Left lung (tissue), 10 donors: ENCODE data around the gene RAB9A. TPM values are rescaled to one million over a fixed set of nuclear protein-coding genes. Genes with fewer than 3 reads are reported as not detected.

Experiments
- ATAC-seq: fragments of 200-7000 bp; cut with Tn5 transposase; one replicate; pipeline ENCODE4 v1.9.1; 2020; ENCODE audit warnings: moderate library complexity
- DNase-seq, 4 donors: peaks; one replicate each; pipeline ENCODE4 v3.0.0-alpha.2; 2013 to 2020
- H3K27ac ChIP-seq, 2 donors: fragments of 200-600 bp; sonication (generic) in 1 of 2; one replicate each; pipeline versions ENCODE4 v1.5.0 to v1.8.0; 2020 to 2021
- H3K27me3 ChIP-seq, 2 donors: fragments of 200-600 bp; sonication (generic) in 1 of 2; one replicate each; pipeline versions ENCODE4 v1.5.0 to v1.8.0; 2020 to 2021
- H3K36me3 ChIP-seq, 2 donors: fragments of 200-600 bp; sonication (generic) in 1 of 2; one replicate each; pipeline versions ENCODE4 v1.5.0 to v1.8.0; 2020 to 2021
- H3K4me1 ChIP-seq, 2 donors: fragments of 200-600 bp; one replicate each; pipeline ENCODE4 v1.8.0; 2021
- H3K4me3 ChIP-seq, 2 donors: fragments of 200-600 bp; sonication (generic) in 1 of 2; one replicate each; pipeline versions ENCODE4 v1.5.0 to v1.8.0; 2020 to 2021; ENCODE audit warnings: mild to moderate bottlenecking in 1 of 2
- H3K9me3 ChIP-seq, 2 donors: fragments of 200-600 bp; sonication (generic) in 1 of 2; one replicate each; pipeline versions ENCODE4 v1.5.0 to v1.8.0; 2020 to 2021
- CTCF ChIP-seq, 2 donors: fragments of 200-600 bp; sonication (generic) in 1 of 2; IDR thresholded peaks; one replicate each; pipeline versions ENCODE4 v1.5.0 to v1.8.0; 2021; ENCODE audit warnings: antibody characterized with exemption in 2 of 2
- intact Hi-C, 2 donors: fragments of 100-400 bp; cut with DNase I; formaldehyde crosslinking; loops; one replicate each; pipeline versions ENCODE4 v1.11.2 to v1.14.2; 2022
- polyA plus RNA-seq, 6 donors: library from polyadenylated mRNA; unstranded; fragments of 120-200 nt; gene quantifications; one replicate each; pipeline ENCODE4 v1.2.1, GENCODE V29; 2013; ENCODE audit not compliant: insufficient read length in 6 of 6
- total RNA-seq, 2 donors: library from RNA; stranded (reverse); fragmentation: NEBNext Ultra II Directional; extraction: Animal tissue kit (Norgen Biotek cat#: 25700); gene quantifications; one replicate each; pipeline ENCODE4 v1.2.1, GENCODE V29; 2021
- donor health status: DM: no; HTN: yes; CAD: no.
- donor health status: DM: no; HTN: no; CAD: no.

Gene RAB9A
- total and polyA plus RNA-seq, 8 donors, result 22.5 to 32.4 (median 24.5) TPM

DNA sequence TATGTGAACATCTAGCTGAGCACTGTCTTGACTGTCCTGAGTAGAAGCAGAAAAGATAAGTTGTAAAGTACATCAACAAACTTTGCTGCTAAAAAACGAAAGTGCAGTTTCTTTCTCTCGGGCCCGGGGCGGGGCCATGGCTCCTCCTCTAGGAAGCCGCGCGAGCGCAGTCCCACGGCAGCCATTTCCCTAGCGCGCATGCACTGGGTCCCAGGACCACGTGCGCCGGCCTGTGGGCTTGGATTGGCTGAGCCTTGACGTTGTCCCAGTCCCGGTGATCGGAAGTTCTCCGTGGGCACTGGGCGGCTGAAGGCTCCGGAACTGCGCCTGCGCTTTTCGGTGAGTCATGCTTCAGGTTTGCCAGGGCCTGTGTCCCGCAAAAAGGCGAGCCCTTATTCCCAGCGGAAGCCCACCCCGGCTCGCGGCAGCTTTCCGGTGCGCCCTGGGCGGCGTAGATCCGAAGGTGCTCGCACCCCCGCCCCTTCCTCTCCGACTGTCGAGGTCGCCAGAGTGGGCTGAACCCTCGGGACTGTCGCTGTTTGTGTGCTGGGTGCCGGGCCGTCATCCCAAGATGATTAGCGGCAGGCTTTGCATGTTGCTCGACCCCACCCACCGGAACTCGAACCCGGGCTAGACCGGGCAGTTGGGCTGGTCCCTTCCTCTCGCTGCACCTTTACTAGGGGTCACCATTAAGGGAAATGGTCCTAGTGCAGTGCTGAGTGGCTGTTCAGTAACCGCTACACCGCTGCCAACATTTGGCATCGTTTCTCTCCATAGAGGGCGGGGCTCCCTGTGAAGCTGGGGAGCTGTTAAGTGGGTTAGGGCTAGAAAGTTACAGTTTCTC, 35.9 kb upstream of the RAB9A start, which contains the start of gene TCEANC:
Gene TCEANC, plus strand, starts transcription at position 292 of the 844 bp plus-strand sequence. CDS start 9,368 bp downstream, outside the sequence.
- intact Hi-C loops, result no loop called here
- ATAC-seq (peak; percentile 98), DNase-seq (peak; percentile 88 to 97 (median 96))
- TF ChIP-seq CTCF (IDR thresholded peaks at IDR 0.05), result no peak
- H3K36me3 ChIP-seq, result no peaks in the 10 kb centered on the region
- H3K27ac ChIP-seq, result peak within 1 kb of the TSS; percentile 84 to 96
- no peaks in the 10 kb centered on the region for H3K4me1 ChIP-seq
- H3K27me3 ChIP-seq, result no peaks in the 10 kb centered on the region
- H3K9me3 ChIP-seq, result no peaks in the 10 kb centered on the region
- H3K4me3 ChIP-seq, result peak within 1 kb of the TSS; percentile 41 to 52

DNA sequence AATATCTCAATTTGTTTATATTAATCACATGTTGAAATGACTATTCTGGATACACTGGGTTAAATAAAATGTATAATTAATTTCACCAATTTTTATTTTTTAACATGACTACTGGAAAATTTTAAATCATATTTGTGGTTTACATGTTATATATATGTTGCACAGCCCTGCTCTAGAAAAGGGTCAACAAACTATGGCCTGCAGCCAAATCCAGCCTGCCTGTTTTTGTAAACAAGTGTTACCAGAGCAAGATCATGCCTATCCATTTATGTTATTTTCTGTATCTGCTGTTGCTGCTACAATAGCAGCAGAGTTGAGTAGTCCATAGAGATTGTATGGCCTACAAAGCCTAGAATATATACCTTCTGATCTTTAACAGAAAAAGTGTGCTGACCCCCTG, 34.8 kb upstream of the RAB9A start:
- Histone ChIP-seq H3K36me3 (no peaks in the 10 kb centered on the region), H3K27ac (peak overlapping the region; percentile 84 to 96), H3K4me1 (peaks cover 0 to 2% of the 10 kb centered on the region in 2 donors), H3K9me3 (no peaks in the 10 kb centered on the region), H3K27me3 (no peaks in the 10 kb centered on the region), H3K4me3 (peak overlapping the region in 1 of 2 donors; percentile 52)
- intact Hi-C loops, result no loop called here
- TF ChIP-seq CTCF (IDR thresholded peaks at IDR 0.05), result no peak
- no peak for DNase-seq
- ATAC-seq, result no peak

DNA sequence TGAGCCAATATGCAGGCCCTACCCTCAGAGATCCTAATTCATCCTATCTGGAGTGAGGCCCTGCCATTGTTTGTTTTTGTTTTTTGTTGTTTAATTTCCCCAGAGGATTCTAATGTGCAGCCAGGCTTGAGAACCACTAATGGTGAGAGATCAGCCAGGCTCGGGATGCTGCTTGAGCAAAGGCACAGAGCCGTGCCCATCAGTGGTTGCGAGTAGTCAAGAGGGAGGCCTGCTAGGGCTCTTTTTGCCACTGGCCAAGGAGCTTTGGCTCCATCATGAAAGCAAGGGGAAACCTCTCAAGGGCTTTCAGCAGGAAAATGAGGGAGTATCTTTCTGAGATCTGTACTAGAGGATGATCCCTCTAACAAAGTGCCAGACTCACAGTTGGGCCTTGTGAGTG, 33.3 kb upstream of the RAB9A start:
- no peak for TF ChIP-seq CTCF (IDR thresholded peaks at IDR 0.05)
- Histone ChIP-seq H3K9me3 (no peaks in the 10 kb centered on the region), H3K36me3 (no peaks in the 10 kb centered on the region), H3K27me3 (no peaks in the 10 kb centered on the region), H3K27ac (no peak overlapping the region), H3K4me3 (no peak overlapping the region), H3K4me1 (peaks cover 0 to 4% of the 10 kb centered on the region in 2 donors)
- no peak for ATAC-seq
- intact Hi-C loops, result loop anchor here in 1 of 2 donors (5.0 kb wide), 1 partner anchor 377 kb away; no protein-coding TSS in a partner anchor
- no peak for DNase-seq

DNA sequence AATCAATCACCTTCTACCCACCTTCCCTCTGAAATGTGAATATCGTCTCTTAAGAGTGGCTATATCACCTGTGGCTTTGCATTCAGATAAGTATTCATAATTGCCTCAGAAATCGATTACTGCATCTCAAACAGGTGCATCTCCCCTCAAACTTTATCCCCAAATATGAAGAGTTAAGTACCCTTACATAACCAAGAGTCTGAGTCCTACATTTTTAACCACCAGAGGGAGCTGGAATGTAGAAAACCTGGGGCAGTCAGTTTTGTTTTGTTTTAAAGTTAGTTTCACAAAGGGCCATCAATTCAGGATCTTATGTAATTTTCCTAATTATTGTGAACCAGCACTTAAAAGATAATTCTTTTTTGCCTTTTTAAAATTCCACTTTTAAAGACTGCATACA, 30.3 kb upstream of the RAB9A start:
- peak; percentile 74 for ATAC-seq
- intact Hi-C loops, result loop anchor here in 1 of 2 donors (5.0 kb wide), 1 partner anchor 374 kb away; no protein-coding TSS in a partner anchor

More for the DNA sequence above, 30.3 kb upstream of the RAB9A start:
- no peaks in the 10 kb centered on the region for H3K36me3 ChIP-seq
- DNase-seq, result peak in 1 of 4 donors; percentile 57
- H3K27ac ChIP-seq, result peak overlapping the region in 1 of 2 donors; percentile 64
- H3K4me1 ChIP-seq, result peaks cover 0 to 4% of the 10 kb centered on the region in 2 donors
- H3K4me3 ChIP-seq, result no peak overlapping the region
- TF ChIP-seq CTCF (IDR thresholded peaks at IDR 0.05), result peak; percentile 45 to 59
- H3K9me3 ChIP-seq, result no peaks in the 10 kb centered on the region
- H3K27me3 ChIP-seq, result no peaks in the 10 kb centered on the region
